GM19455 (cell line): ENCODE results near the gene SPO11.

Source experiments
- ATAC-seq: cut with Tn5 transposase; IDR thresholded peaks from one replicate; pipeline ENCODE4 v1.9.1; 2021; ENCODE audit not compliant: unreplicated experiment

Gene SPO11

DNA sequence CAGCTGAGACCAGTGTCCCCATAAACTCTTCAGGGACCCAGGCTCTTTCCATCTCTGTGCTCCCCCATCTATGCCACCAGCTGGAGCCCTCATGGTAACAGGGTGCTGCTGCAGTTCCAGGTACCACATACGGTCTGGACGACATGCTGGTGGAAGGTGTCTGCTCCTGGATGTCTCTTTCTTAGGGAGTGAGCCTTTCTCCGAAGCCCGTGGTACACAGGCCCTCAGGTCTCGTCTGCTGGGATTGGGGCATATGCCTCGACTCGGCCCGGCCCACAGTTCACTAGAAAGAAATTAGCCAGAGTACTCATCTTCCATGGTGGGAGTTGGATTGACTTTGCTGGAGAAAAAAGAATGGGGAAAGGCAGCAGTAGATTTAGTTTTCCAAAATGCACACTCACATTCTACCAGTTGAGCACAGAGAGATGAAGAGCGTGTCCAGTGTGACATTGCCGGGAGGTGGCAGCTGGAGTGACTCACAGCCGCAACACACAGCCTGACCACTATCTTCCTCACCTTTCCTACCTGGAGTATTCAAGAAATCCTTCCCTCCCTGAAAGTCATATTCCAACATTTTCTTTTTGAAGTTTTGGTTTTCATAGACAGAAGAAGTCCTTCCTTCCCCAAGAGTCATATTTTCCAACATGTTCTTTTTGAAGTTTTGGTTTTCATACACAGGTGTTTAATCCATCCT is 18.6 kb upstream of the SPO11 start:
- no peak for ATAC-seq

DNA sequence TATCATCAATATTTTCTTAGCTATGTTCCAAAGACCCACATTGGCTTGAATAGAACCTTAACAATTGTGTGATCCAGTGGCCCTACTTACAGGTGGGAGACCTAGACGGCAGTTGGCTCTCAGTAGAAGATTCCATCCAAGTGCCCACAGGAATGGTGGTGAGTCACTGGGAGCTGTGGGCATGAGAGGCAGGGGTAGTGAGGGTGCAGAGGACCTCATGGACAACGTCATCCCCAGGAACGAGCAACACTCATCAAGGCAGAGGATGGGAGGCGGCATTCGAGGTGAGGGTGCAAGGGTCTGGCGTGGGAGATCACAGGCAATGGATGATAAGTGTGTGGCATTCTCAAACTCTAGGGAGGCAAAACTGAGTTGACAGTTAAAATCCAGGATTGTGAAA is 17.5 kb upstream of the SPO11 start:
- ATAC-seq: no peak

GRCh38 chr20:57313230-57313629 is 16.4 kb upstream of the SPO11 start:
- ATAC-seq: no peak

GRCh38 chr20:57313951-57314350 is 15.7 kb upstream of the SPO11 start:
- ATAC-seq: no peak

DNA sequence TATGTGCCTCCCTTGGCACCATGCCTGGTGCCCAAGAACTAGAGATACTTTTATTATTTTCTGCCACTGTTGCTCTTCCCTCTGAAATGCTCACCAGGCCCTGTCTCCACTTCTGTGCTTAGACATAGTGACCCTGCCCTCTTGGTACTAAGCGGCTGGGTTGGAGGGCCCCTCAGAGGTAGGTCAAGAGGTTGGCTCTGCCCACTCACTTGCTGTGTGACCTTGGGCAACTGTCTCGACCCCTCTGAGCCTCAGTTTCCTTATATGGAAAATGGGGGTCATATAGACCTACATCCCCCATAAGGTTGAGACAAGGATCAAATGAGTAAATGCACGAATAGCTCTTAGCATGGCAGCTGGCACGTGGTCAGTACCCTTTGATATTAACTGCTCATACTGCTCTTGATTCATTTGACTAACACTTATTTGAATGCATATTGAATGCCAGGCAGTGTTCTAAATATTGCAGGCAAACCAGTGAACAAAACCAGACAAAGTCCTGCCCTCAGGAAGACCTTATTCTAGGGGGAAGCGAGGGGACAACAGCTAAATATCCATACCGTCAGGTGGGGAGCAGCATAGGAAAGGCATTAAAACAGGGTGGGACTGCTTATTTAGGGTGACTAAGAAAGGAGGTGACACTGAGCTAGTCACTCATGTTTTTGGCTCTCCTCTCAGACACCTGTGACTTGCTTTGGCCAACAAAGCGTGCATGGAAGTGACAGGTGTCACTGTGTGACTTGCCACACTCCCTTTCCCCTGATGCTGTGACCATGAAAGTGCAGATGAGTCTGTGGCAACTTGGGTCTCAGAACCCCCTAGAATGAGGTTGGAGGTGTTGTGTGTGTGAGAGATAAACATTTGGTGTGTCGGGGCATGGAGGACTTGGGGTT is 14.3 kb upstream of the SPO11 start:
- no peak for ATAC-seq

- ATAC-seq: no peak
Observed at GRCh38 chr20:57315976-57316480, 13.6 kb upstream of the SPO11 start.

- ATAC-seq: no peak
Observed at GRCh38 chr20:57316795-57317201, 12.8 kb upstream of the SPO11 start.

- ATAC-seq: no peak
Observed at GRCh38 chr20:57317316-57317788, 12.3 kb upstream of the SPO11 start.

- no peak for ATAC-seq
Observed at GRCh38 chr20:57317789-57318371, 11.7 kb upstream of the SPO11 start.

DNA sequence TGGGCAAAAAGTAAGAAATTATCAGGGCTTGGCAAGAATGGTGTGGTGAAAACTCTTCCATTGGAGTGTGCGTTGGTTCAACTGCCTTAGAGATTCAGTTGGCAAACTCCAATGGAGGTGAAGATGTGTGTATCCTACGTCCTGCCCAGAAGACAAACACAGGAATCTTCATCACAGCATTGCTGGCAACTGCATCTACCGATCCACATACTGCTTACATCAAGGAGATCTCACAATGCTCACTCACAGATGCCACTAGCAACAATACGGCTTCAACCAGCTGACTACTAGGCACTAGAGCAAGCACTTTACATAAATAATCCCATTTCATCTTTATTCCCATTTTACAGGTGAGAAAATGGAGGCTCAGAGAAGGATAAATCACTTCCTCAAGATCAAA is 10.0 kb upstream of the SPO11 start:
- ATAC-seq: no peak

DNA sequence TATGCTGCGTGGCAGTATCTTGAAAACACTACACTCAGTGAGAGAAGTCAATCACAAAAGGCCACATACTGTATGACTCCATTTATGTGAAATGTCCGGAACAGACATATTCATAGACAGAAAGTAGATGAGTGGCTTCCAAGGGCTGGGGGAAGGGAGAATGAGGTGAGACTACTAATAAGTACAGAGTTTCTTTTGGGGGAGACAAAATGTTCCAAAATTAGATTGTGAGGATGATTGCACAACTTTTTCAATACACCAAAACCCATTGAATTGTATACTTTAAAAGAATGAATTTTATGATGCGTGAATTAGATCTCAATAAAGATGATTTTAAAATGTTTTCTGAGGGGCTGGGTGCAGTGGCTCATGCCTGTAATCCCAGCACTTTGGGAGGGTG is 9.2 kb upstream of the SPO11 start:
- no peak for ATAC-seq

DNA sequence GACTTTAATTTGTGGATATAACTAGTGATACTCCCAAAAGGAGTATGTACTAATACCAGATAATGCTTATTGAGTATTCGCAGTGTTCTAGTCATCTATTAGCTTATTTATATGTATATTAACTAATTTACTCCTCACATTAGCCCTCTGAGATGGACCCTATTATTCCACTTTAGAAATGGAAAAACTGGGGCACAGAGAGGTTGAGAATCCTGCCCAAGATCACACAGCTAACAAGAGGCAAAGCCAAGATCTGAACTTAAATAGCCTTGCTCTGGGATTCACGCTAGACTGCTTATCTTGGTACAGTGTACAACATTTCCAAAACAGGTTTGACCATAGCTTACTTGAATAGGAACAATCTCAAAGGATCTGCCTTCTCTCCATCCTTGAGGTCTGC is 8.5 kb upstream of the SPO11 start:
- no peak for ATAC-seq

- ATAC-seq: no peak
Observed at GRCh38 chr20:57322476-57322875, 7.1 kb upstream of the SPO11 start.

- no peak for ATAC-seq
Observed at GRCh38 chr20:57323034-57323433, 6.6 kb upstream of the SPO11 start.

GRCh38 chr20:57325632-57326356 is 3.8 kb upstream of the SPO11 start:
- no peak for ATAC-seq

DNA sequence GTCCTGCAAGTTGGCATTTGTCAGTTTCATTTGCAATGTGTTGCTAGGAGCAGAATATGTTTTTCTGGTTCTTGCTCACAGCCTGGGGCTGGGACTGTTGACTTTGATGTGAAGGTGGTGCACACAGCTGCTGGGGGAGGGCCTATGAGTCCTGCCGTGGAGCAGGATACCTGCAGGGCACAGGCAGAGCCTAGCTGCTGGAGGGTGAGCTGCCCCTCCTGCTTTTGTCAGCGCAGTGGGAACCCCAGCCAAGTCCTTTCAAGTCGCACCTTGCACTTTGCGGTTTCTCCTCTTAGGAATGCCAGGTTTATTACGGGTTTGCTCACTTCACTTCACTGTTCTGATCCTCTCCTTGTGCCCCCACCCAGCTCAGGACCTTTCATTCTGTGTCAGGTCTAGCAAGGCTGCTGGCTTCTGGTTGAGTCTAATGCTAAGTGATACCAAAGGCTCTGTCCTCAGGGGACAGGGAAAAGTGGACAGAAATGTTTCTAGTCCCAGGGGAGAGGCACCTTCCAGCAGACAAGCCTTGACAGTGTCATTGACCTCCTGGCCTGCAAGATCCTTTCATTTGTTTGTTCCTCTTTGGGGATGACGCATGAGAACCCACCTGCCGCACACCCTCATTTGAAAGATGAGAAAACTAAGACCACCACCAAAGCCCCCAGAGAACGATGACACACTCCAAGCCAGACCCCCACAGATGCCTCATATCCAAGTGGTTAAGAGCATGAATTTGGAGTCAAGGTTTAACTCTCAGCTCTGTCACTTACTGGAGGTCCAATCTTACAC is 2.7 kb upstream of the SPO11 start:
- ATAC-seq: no peak

DNA sequence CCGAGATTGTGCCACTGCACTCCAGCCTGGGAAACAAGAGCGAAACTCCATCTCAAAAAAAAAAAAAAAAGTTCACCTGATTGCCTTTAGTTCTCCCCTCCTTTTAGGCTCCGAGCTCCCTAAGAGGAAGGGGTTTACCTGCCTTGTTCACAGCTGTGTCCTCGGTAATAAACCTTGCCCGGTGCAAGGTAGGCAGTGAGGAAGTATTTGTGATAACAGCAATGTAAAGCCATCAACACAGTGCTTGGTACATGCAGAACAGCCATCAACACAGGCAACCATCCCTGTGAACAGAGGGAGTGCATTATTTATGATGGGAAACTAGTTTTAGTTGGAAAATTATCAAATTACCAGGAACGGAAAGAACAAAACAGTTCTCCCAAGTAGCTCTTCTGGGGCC is 1.8 kb upstream of the SPO11 start:
- ATAC-seq: no peak

DNA sequence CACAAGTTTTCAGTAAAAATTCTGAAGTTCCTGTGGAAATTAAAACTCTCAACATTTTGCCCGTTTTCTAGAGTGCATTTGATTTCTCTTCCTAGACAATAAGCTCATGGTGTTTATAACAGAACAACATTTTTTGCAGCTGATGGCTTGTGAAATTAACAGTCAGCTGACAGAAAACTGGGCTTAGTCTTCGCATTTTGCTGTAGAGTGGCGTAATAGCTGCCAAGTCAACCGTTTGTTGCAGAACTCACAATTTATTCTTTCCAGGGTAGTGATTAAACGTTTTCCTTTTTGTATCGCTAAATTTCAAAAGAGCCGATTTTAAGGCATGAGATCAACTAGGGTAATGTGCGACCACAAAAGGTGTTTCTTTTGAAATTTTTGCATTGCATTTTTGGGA is 1.4 kb downstream of the SPO11 start:
- ATAC-seq: no peak

DNA sequence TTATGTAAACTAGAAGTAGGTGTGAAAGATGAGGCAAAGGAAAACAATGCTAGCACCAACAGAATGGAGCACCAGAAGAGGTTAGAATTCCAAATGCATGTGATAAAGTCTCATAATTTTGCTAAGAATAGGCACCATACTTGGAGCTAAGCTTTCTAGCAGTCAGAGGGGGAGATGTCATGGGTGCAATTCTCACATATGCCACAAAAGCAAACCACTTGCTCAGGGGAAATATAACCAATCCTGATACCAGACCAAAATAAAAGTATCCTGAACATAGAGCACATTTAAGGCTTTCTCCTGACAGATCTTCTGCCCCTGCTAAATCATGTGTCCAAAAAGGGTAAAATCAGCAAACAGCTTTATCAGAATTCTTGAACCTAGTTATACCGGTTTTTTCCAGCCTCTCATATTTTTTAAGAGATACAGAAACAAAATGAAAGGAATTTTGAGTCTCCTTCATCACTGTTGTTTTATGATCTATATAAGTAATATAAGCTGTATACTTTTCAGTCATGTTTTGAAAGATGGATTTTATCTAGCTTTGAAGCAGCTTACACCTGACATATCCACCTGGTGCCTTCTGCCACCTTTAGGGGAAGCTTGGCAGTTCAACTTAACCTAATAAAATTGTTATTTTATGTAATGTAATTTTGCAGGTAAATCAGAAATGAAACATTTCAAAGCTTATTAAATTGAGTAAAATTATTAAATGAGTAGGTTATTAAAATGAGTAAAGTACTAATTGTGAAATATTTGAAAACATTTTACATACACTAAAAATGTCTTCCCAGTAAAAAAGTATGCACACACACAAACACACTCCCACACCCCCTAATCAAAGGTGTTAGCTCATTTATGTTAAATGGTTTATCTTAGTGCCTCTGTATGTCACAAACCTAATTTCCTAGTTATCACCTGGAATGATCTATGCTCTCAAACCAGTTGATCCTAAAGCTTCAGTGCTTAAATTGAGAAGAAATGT is 2.8 kb downstream of the SPO11 start:
- no peak for ATAC-seq
